Astrocyte (in vitro differentiated cells and primary cell): ENCODE measurements around the gene ATP2B2. TPM values are rescaled to one million over a fixed set of nuclear protein-coding genes. Genes with fewer than 3 reads are reported as not detected.

Experiments
- DNase-seq: peaks from one replicate; pipeline ENCODE4 v3.0.0-alpha.2; 2010; ENCODE audit warnings: low read depth
- FAIRE-seq: peaks from 2 replicates; lab custom pipeline; 2011; peaks lifted over from hg19 to GRCh38; lab: Jason Lieb, UNC
- H2AFZ ChIP-seq: 2 replicates; pipeline ENCODE4 v1.6.0; 2012; ENCODE audit warnings: low read depth, low read length, inconsistent platforms
- H3K27ac ChIP-seq: 2 replicates; pipeline ENCODE4 v1.5.1; 2011; ENCODE audit warnings: low read depth, low read length, inconsistent platforms
- H3K27me3 ChIP-seq: 2 replicates; pipeline ENCODE4 v1.6.0; 2011; ENCODE audit warnings: low read length, inconsistent platforms; ENCODE audit not compliant: insufficient read depth
- H3K36me3 ChIP-seq: 2 replicates; pipeline ENCODE4 v1.5.1; 2011; ENCODE audit warnings: low read length, inconsistent platforms; ENCODE audit not compliant: insufficient read depth
- H3K4me1 ChIP-seq: 2 replicates; pipeline ENCODE4 v1.5.1; 2011; ENCODE audit warnings: low read length, inconsistent platforms; ENCODE audit not compliant: insufficient read depth
- H3K4me2 ChIP-seq: 2 replicates; pipeline ENCODE4 v1.6.0; 2012; ENCODE audit warnings: low read length, inconsistent platforms
- H3K4me3 ChIP-seq: 2 replicates; pipeline ENCODE4 v1.5.1; 2011; ENCODE audit warnings: low read depth, mild to moderate bottlenecking, low read length, inconsistent platforms; ENCODE audit not compliant: insufficient read depth
- H3K79me2 ChIP-seq: 2 replicates; pipeline ENCODE4 v1.6.0; 2012; ENCODE audit warnings: mild to moderate bottlenecking, low read length, inconsistent platforms; ENCODE audit not compliant: insufficient read depth
- H3K9ac ChIP-seq: 2 replicates; pipeline ENCODE4 v1.6.0; 2012; ENCODE audit warnings: mild to moderate bottlenecking, low read length, inconsistent platforms
- H3K9me3 ChIP-seq: 2 replicates; pipeline ENCODE4 v1.5.1; 2012; ENCODE audit warnings: low read depth, mild to moderate bottlenecking, low read length, inconsistent platforms; ENCODE audit not compliant: insufficient read depth
- H4K20me1 ChIP-seq: 2 replicates; pipeline ENCODE4 v1.6.0; 2012; ENCODE audit warnings: low read length, inconsistent platforms; ENCODE audit not compliant: insufficient read depth
- H3K27ac Mint-ChIP-seq: one replicate; pipeline ENCODE4 v1.8.0; 2021; ENCODE audit warnings: mild to moderate bottlenecking, mixed read lengths; ENCODE audit not compliant: unreplicated experiment
- H3K27me3 Mint-ChIP-seq: one replicate; pipeline ENCODE4 v1.8.0; 2021; ENCODE audit warnings: low read depth, mixed read lengths; ENCODE audit not compliant: unreplicated experiment
- H3K36me3 Mint-ChIP-seq: one replicate; pipeline ENCODE4 v1.8.0; 2021; ENCODE audit warnings: low read depth, mixed read lengths; ENCODE audit not compliant: unreplicated experiment
- H3K4me1 Mint-ChIP-seq: one replicate; pipeline ENCODE4 v1.8.0; 2021; ENCODE audit warnings: low read depth, mixed read lengths; ENCODE audit not compliant: unreplicated experiment
- H3K4me3 Mint-ChIP-seq: one replicate; pipeline ENCODE4 v1.8.0; 2021; ENCODE audit warnings: mild to moderate bottlenecking, moderate library complexity, mixed read lengths; ENCODE audit not compliant: unreplicated experiment
- H3K9me3 Mint-ChIP-seq: one replicate; pipeline ENCODE4 v1.8.0; 2021; ENCODE audit warnings: mild to moderate bottlenecking, mixed read lengths; ENCODE audit not compliant: unreplicated experiment
- CTCF ChIP-seq: IDR thresholded peaks from 2 replicates; pipeline ENCODE4 v1.5.1; 2011; ENCODE audit warnings: low read depth, mild to moderate bottlenecking, inconsistent platforms, low read length, moderate library complexity; ENCODE audit not compliant: insufficient read depth
- EZH2 ChIP-seq: IDR thresholded peaks from 2 replicates; pipeline ENCODE4 v1.6.1; 2012; ENCODE audit warnings: mild to moderate bottlenecking, low read length, inconsistent platforms; ENCODE audit not compliant: insufficient read depth
- total RNA-seq: library from RNA; stranded (reverse); gene quantifications from 2 replicates; pipeline ENCODE4 v1.2.1, GENCODE V29; 2021

The ATP2B2 gene
- total RNA-seq, 1 donor from 2014 or later, result 0.05 TPM

- no peaks in the 10 kb centered on the region for H3K4me1 Mint-ChIP-seq
- FAIRE-seq, result no peak
- H3K27ac ChIP-seq, result no peak overlapping the region
- DNase-seq, result no peak
- H3K4me3 ChIP-seq, result no peak overlapping the region
- H3K9me3 ChIP-seq, result no peaks in the 10 kb centered on the region
- no peak overlapping the region for H3K9ac ChIP-seq
- peaks cover 4% of the 10 kb centered on the region for H3K27me3 ChIP-seq
- no peak overlapping the region for H3K4me3 Mint-ChIP-seq
- no peak overlapping the region for H3K27ac Mint-ChIP-seq
- no peaks in the 10 kb centered on the region for H4K20me1 ChIP-seq
- H3K4me1 ChIP-seq, result no peaks in the 10 kb centered on the region
- no peak overlapping the region for H3K4me2 ChIP-seq
- H3K27me3 Mint-ChIP-seq, result peaks cover 69% of the 10 kb centered on the region
- H3K36me3 Mint-ChIP-seq, result peaks cover 1% of the 10 kb centered on the region
- H3K79me2 ChIP-seq, result no peaks in the 10 kb centered on the region
- no peak overlapping the region for H2AFZ ChIP-seq
- TF ChIP-seq EZH2 (no peak), CTCF (no peak)
- no peaks in the 10 kb centered on the region for H3K9me3 Mint-ChIP-seq
- H3K36me3 ChIP-seq, result no peaks in the 10 kb centered on the region
These were observed 12.8 kb downstream of the ATP2B2 start for GRCh38 chr3:10492364-10493201.

DNA sequence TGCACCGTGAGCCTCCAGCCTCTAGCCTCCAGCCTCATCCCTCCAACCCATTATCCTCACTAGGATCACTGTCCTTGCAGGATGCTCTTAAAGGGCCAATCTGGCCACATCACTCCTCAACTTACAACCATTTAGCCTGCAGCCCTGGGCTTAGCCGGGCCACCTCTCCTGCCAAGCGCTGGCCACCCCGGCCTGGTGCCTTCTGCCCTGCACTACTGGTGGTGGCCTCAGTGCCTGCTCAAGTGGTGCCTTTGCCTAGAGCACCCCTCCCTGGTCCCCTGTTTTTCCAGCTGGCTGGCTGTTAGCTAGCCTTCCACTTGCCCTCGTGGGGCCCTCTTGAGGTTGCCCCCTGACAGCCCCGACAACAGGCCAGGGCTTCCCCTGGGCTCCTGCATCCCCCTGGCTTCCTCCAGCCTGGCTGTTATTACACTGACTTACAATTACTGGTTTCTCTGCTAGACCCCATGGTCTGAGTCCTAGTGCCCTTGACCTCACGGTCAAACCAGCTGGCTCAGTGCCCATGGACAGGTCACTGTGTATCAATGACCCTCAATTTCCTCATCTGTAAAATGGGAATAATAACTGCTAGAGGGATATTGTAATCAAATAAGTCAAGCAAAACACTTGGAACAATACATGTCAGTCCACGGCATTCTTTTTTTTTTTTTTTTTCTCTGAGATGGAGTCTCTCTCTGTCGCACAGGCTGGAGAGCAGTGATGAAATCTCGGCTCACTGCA lies 15.5 kb downstream of the ATP2B2 start:
- H3K36me3 ChIP-seq, result no peaks in the 10 kb centered on the region
- no peak overlapping the region for H3K4me2 ChIP-seq
- Mint-ChIP-seq H3K4me3 (no peak overlapping the region), H3K4me1 (no peaks in the 10 kb centered on the region), H3K27me3 (peaks cover 75% of the 10 kb centered on the region), H3K27ac (no peak overlapping the region), H3K36me3 (peaks cover 1% of the 10 kb centered on the region), H3K9me3 (no peaks in the 10 kb centered on the region)
- H3K9ac ChIP-seq, result no peak overlapping the region
- FAIRE-seq (no peak), DNase-seq (no peak)
- peaks cover 6% of the 10 kb centered on the region for H3K27me3 ChIP-seq
- TF ChIP-seq EZH2, result no peak
- no peak for TF ChIP-seq CTCF
- H3K79me2 ChIP-seq, result no peaks in the 10 kb centered on the region
- no peak overlapping the region for H2AFZ ChIP-seq
- no peak overlapping the region for H3K4me3 ChIP-seq
- no peak overlapping the region for H3K27ac ChIP-seq
- no peaks in the 10 kb centered on the region for H3K4me1 ChIP-seq
- no peaks in the 10 kb centered on the region for H4K20me1 ChIP-seq
- no peaks in the 10 kb centered on the region for H3K9me3 ChIP-seq
